Ishikawa (cell line): ENCODE measurements around the gene ARGLU1.

Experiments
- CEBPB ChIP-seq: IDR thresholded peaks from 2 replicates; pipeline ENCODE4 v1.6.1; 2012
- CREB1 ChIP-seq: IDR thresholded peaks from 2 replicates; pipeline ENCODE4 v1.6.1; 2012; ENCODE audit warnings: low read depth
- EGR1 ChIP-seq: IDR thresholded peaks from 2 replicates; pipeline ENCODE4 v1.6.1; 2012
- EP300 ChIP-seq: IDR thresholded peaks from 2 replicates; pipeline ENCODE4 v1.6.1; 2012; ENCODE audit warnings: borderline replicate concordance
- FOXM1 ChIP-seq: IDR thresholded peaks from 2 replicates; pipeline ENCODE4 v1.6.1; 2012; ENCODE audit warnings: low read depth, borderline replicate concordance
- NFIC ChIP-seq: IDR thresholded peaks from 2 replicates; pipeline ENCODE4 v1.6.1; 2012
- RAD21 ChIP-seq: IDR thresholded peaks from 2 replicates; pipeline ENCODE4 v1.6.1; 2012; ENCODE audit warnings: low read depth
- TAF1 ChIP-seq: IDR thresholded peaks from 2 replicates; pipeline ENCODE4 v1.6.1; 2012; ENCODE audit warnings: low read depth, mild to moderate bottlenecking
- TCF12 ChIP-seq: IDR thresholded peaks from 2 replicates; pipeline ENCODE4 v1.6.1; 2012; ENCODE audit warnings: low read depth
- TEAD4 ChIP-seq: IDR thresholded peaks from 2 replicates; pipeline ENCODE4 v1.6.1; 2012
- YY1 ChIP-seq: IDR thresholded peaks from 2 replicates; pipeline ENCODE4 v1.6.1; 2012; ENCODE audit warnings: low read depth
- ZBTB7A ChIP-seq: IDR thresholded peaks from 2 replicates; pipeline ENCODE4 v1.6.1; 2012; ENCODE audit warnings: low read depth
- TF ChIP-seq, protein P1 (sequence below): IDR thresholded peaks from 2 replicates; pipeline ENCODE4 v1.6.1; 2012
- TF ChIP-seq, protein P2 (sequence below): IDR thresholded peaks from 2 replicates; pipeline ENCODE4 v1.6.1; 2012; ENCODE audit warnings: low read depth, mild to moderate bottlenecking
- TF ChIP-seq, protein P3 (sequence below): IDR thresholded peaks from 2 replicates; pipeline ENCODE4 v1.6.1; 2012

ARGLU1 gene

DNA sequence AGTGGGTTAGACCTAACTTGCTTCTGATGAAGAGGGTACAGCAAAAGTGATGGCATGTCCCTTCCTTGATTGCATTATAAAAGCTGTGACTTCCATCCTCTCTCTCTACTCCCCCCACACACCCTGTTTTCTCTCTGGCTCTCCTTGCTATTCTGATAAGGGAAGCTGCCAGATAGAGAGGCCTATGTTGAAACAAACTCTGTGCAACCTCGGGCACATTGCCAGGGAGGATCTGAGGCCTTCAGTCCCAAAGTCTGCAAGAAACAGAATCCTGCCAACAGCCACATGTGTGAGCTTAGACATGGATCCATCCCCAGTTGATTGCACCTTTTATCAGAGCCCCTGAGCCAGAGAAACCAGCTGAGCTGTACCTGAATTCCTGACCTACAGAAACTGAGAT is 44.8 kb upstream of the ARGLU1 start:
- no peak for TF ChIP-seq FOXM1
- TF ChIP-seq, protein P1, sequence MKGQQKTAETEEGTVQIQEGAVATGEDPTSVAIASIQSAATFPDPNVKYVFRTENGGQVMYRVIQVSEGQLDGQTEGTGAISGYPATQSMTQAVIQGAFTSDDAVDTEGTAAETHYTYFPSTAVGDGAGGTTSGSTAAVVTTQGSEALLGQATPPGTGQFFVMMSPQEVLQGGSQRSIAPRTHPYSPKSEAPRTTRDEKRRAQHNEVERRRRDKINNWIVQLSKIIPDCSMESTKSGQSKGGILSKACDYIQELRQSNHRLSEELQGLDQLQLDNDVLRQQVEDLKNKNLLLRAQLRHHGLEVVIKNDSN = no peak
- TF ChIP-seq EGR1 = no peak
- TF ChIP-seq ZBTB7A = no peak
- no peak for TF ChIP-seq TEAD4
- TF ChIP-seq RAD21 = no peak

DNA sequence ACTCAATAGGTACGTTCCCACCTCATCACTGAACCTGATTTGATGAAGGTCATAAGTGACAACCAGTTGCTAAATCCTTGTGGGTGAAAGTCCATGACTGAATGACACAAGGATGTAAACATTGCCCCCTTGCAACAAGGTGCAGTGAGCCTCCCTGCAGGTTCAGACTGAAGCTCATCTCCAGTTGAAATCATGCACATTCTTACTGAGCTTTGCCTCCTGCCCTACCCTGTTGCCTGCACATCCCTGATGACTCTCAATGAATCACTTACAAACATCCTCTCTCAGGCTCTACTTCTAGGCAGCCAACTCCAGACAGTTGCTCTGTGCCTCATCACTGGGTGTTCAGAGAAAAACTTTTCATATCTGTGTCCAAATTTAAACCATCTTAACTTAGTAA is 42.5 kb upstream of the ARGLU1 start:
- TF ChIP-seq TEAD4 (no peak), FOXM1 (no peak), CREB1 (no peak), EGR1 (no peak), TAF1 (no peak), ZBTB7A (no peak), EP300 (no peak), RAD21 (no peak), CEBPB (no peak), YY1 (no peak), TCF12 (no peak), NFIC (no peak)
- TF ChIP-seq, protein P2, sequence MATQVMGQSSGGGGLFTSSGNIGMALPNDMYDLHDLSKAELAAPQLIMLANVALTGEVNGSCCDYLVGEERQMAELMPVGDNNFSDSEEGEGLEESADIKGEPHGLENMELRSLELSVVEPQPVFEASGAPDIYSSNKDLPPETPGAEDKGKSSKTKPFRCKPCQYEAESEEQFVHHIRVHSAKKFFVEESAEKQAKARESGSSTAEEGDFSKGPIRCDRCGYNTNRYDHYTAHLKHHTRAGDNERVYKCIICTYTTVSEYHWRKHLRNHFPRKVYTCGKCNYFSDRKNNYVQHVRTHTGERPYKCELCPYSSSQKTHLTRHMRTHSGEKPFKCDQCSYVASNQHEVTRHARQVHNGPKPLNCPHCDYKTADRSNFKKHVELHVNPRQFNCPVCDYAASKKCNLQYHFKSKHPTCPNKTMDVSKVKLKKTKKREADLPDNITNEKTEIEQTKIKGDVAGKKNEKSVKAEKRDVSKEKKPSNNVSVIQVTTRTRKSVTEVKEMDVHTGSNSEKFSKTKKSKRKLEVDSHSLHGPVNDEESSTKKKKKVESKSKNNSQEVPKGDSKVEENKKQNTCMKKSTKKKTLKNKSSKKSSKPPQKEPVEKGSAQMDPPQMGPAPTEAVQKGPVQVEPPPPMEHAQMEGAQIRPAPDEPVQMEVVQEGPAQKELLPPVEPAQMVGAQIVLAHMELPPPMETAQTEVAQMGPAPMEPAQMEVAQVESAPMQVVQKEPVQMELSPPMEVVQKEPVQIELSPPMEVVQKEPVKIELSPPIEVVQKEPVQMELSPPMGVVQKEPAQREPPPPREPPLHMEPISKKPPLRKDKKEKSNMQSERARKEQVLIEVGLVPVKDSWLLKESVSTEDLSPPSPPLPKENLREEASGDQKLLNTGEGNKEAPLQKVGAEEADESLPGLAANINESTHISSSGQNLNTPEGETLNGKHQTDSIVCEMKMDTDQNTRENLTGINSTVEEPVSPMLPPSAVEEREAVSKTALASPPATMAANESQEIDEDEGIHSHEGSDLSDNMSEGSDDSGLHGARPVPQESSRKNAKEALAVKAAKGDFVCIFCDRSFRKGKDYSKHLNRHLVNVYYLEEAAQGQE = no peak
- TF ChIP-seq, protein P3, sequence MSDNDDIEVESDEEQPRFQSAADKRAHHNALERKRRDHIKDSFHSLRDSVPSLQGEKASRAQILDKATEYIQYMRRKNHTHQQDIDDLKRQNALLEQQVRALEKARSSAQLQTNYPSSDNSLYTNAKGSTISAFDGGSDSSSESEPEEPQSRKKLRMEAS = no peak
- TF ChIP-seq, protein P1 = no peak

DNA sequence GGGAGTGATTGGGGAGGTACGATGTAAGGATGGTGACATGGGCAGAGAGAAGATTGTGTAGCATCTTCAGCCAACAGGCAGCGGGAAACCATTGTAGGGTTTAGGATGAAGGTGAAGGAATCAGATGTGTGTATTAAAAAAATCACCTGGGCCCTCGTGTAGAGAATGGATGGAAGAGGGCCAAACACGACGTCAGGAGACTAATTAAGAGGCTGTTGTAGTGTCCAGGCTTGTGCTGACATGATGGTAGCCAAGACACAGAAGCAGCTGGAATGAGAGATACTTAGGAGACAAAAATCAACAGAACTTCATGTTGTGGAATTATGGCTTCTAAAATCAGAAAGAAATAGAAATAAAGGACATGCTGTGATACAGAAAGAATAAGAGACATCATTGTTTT is 41.2 kb upstream of the ARGLU1 start:
- TF ChIP-seq YY1 (no peak), EP300 (no peak), CEBPB (no peak)

DNA sequence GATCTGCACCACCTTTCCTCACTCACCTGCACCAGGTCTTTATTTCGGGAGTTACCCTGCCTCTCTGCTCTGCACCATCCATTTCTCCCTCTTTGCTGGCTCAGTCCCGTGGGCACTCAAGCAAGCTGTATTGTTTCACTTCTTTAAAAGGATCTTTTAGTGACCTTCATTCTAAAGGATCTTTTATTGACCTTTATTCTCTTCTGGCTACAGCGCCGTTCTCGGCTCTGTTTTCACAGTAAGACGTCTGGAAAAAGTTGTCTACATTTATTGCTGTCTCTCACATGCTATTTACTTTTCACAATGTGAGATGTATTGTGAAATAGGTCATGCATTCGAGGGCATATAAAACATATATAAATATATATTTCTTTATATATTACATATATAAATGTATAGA is 35.6 kb upstream of the ARGLU1 start:
- no peak for TF ChIP-seq CEBPB
- no peak for TF ChIP-seq CREB1
- TF ChIP-seq FOXM1 = no peak
- TF ChIP-seq TCF12 = no peak
- no peak for TF ChIP-seq TAF1
- no peak for TF ChIP-seq EP300
- TF ChIP-seq, protein P3 = no peak
- TF ChIP-seq YY1 = no peak
- TF ChIP-seq RAD21 = no peak

DNA sequence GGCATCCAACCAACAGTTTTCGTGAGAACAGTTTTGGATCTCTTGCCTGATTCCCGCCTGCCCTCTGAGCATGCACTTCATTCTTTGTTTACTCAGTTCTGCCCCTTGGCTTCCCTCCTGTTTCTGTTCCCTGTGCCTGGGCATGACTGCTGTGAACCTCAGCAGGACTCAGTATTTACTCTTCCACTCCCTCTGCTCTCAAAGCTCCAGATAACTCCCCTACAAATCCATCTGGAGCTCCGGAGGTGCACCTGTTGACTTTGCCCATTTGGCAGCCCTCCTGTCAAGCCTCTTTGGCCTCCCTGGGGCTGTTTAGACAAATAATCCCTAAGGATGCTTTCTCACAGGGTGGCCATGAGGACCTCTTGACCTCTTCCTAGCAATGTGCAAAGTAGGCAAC is 34.2 kb upstream of the ARGLU1 start:
- TF ChIP-seq RAD21 = no peak
- TF ChIP-seq TCF12 = no peak
- no peak for TF ChIP-seq TEAD4
- TF ChIP-seq, protein P1 = no peak
- TF ChIP-seq EGR1 = no peak

DNA sequence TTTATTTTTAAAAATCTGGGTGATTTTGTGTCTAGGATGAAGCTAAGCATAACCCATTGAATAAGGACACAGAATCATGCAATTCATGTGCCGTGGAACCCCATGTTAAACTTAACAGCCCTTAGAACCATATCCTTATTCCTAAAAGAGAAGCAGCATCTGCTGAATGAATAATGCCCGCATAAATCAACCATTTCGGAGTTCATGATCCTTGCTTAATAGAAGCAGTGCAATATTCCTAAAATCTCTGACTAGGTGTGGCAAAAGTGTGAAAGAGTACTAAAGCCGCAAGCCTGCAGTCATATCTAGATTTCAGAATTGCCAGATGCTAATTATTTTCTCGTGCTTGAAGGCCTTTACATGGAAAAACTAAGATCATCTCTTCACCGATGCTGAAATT is 33.6 kb upstream of the ARGLU1 start:
- TF ChIP-seq EGR1 = no peak
- no peak for TF ChIP-seq TAF1
- TF ChIP-seq, protein P1 = no peak
- no peak for TF ChIP-seq CREB1
- TF ChIP-seq, protein P2 = no peak
- no peak for TF ChIP-seq FOXM1
- no peak for TF ChIP-seq CEBPB
- no peak for TF ChIP-seq NFIC
